ENCODE results near the gene LRRC8E.

DNA sequence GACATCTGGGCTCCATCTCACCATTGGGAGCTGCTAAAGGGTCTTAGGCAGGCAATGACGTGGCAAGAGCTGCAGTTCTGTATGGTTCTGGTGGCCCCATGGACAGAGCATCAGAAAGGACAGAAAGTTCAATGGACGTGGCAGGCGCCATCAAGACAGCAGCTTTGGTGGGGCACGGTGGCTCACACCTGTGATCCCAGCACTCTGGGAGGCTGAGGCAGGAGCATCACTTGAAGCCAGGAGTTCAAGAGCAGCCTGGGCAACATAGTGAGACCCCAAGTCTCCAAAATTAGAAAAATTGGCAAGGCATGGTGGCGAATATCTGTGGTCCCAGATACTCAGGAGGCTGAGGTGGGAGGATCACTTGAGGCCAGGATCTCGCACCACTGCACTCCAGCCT lies 48.8 kb upstream of the LRRC8E start:
- TF ChIP-seq, protein P1, sequence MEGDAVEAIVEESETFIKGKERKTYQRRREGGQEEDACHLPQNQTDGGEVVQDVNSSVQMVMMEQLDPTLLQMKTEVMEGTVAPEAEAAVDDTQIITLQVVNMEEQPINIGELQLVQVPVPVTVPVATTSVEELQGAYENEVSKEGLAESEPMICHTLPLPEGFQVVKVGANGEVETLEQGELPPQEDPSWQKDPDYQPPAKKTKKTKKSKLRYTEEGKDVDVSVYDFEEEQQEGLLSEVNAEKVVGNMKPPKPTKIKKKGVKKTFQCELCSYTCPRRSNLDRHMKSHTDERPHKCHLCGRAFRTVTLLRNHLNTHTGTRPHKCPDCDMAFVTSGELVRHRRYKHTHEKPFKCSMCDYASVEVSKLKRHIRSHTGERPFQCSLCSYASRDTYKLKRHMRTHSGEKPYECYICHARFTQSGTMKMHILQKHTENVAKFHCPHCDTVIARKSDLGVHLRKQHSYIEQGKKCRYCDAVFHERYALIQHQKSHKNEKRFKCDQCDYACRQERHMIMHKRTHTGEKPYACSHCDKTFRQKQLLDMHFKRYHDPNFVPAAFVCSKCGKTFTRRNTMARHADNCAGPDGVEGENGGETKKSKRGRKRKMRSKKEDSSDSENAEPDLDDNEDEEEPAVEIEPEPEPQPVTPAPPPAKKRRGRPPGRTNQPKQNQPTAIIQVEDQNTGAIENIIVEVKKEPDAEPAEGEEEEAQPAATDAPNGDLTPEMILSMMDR (IDR thresholded peaks at IDR 0.05; ENCODE audit: low read depth, low read length), result no peak
- no peak for TF ChIP-seq POLR2A (IDR thresholded peaks at IDR 0.05; ENCODE audit: extremely low read depth, insufficient read length)
- TF ChIP-seq, protein P2, sequence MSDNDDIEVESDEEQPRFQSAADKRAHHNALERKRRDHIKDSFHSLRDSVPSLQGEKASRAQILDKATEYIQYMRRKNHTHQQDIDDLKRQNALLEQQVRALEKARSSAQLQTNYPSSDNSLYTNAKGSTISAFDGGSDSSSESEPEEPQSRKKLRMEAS (IDR thresholded peaks at IDR 0.05; ENCODE audit: low read depth, low read length), result no peak
